ENCODE measurements around the gene PPFIA2.

Gene PPFIA2

DNA sequence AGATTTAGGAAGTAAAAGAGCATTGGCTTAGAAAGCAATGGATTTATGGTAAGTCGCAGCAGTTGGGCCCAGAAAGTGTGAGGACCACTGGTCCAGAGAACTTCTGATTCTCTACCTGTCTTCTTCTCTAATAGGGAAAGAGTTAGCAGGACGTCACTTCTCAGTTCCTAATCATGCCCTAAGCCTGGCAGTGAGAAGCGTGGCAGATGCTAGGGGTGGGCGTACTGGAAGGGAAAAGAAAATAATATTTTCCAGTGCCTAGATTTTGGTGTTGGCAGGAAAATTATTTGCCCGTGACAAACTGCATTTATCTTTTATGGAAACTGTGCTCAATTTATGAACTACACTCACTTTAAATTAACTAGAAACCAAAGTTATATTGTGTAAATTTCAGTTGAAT lies 212.3 kb downstream of the PPFIA2 start:
- no peak for DNase-seq (ENCODE audit: low read depth in 2 of 2)

DNA sequence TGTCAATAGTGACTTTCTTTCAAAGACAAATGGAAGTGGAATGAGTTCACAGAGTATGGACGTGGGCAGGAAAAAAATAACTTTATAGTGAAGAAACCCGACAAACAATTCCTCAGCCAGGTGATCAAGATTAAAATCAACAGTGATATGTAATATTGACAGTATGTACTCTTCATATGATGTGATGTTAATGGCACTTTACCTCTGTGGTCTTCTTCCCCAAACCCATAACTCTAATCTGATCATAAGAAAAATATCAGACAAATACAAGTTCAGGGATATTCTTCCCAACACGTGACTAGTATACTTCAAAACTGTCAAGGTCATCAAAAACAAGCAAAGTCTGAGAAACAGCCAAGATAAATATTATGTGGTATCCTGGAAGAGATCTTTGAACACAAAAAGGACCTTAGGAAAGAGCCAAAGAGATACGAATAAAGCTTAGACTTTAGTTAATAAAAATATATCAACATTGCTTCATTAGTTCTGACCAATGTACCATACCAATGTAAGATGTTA lies 215.5 kb downstream of the PPFIA2 start:
- no peak for DNase-seq (ENCODE audit: low read depth in 2 of 2)

DNA sequence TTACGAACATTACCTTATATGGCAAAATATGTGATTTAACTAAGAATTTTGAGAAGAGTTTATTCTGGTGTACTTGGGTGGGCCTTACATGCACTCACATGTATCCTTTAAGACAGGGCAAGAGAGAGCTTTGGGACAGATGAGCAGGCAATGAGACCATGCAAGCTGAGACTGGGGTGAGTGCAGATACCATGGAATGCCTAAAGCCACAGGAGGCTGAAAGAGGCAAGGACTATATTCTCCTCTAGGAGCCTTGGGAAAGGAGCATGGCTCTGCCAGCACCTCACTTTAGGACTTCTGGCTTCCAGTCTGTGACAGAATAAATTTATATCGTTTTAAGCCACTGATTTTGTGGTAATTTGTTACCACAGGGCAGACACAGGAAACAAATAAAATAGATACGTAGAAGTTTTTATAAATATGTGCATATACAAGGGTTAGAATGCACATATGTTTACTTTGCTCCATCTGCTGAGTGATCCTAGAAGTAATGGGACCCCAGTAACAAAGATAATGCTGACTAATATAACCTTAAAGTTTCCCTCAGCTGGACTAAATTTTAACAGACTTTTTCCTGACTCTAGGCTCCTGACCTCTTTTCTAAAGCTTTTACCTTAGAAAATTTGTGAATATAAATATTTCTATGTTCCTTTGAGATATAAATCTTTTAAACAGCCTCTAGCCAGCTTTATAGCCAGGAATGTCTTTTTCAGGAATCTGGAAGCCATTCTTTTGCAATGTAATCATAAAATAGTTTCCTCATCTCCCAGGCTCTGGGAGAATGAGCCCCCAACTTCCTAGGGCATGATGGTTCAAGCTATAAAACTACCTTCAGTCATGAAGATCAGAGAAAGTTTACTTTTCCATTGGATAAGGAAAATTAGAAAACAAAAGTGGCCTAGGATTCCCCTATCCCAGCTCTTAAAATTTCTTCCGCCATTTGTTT lies 216.8 kb downstream of the PPFIA2 start:
- DNase-seq (ENCODE audit: low read depth in 2 of 2): no peak

DNA sequence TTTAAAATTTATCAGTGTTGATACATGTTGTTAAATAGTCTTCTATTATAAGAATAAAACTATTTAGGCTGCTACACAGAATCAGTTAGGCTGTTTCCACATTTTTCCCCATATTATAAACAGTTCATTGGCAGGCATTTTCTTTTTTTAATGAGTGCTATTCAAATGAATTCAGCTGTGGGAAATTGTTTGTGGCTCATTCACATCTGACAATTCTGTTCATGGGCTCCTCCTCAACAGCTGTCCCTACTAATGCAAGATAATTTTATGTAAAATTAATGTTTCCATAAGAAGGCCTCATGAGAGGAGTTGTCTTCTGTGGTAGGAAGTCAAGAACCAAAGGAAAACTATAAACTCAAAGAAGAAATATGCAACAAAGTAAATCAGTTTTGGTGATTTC lies 218.0 kb downstream of the PPFIA2 start:
- DNase-seq (ENCODE audit: low read depth in 2 of 2): no peak

DNA sequence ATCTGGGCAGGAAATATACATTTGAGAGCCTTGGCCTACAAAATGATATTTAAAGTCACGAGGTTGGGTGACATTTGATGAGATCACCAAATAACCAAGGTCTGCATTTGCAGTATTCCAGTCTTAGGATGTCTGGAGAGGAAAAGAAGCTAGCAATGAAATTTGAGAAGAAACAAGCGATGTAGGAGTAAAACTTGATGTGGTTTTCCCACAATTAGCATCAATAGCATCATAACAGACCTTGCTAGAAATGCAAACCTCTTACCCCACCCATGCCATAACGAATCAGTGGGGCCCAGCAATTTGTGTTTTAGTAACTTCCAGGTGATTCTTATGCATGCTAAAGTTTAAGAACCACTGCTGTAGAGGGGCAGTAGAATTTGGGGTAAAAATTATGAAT lies 219.9 kb downstream of the PPFIA2 start:
- no peak for DNase-seq (ENCODE audit: low read depth in 2 of 2)

DNA sequence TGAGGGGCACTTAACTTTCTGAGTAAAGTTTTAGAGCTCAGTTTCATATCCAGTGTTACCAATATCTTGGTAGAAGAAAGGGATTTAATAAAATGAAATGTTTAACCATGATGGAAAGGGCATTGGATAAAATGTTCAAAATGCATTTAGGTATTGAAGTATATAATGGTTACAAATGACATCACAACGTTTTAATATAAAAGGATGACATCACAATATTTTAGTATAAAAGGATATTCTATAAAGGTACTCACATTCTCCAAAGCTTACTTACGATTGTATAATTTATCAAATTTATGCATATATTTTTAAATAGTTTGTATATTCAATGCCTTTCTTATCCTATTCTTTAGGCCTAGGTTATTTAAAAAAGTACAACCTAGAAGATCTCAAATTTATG lies 226.1 kb downstream of the PPFIA2 start:
- DNase-seq (ENCODE audit: low read depth in 2 of 2): no peak

DNA sequence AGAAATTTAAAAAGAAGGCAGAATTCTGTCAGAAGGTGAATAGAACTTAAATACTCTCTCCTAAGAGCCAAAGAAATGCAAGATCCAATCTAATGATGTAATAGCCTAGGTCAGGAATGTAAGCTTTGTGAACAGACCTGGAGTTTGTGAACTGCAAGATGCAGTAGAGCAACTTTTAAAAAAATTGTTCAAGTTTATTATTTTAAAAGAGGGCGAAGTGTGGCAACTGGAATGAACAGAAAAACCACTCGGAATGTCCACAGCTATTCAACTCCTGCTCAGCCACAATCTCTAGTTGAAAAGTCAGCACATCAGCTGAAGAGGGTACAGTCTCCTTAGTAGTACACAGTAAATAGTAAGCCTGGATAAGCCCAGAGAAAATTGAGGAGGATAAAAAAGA lies 228.8 kb downstream of the PPFIA2 start:
- no peak for DNase-seq (ENCODE audit: low read depth in 2 of 2)

DNA sequence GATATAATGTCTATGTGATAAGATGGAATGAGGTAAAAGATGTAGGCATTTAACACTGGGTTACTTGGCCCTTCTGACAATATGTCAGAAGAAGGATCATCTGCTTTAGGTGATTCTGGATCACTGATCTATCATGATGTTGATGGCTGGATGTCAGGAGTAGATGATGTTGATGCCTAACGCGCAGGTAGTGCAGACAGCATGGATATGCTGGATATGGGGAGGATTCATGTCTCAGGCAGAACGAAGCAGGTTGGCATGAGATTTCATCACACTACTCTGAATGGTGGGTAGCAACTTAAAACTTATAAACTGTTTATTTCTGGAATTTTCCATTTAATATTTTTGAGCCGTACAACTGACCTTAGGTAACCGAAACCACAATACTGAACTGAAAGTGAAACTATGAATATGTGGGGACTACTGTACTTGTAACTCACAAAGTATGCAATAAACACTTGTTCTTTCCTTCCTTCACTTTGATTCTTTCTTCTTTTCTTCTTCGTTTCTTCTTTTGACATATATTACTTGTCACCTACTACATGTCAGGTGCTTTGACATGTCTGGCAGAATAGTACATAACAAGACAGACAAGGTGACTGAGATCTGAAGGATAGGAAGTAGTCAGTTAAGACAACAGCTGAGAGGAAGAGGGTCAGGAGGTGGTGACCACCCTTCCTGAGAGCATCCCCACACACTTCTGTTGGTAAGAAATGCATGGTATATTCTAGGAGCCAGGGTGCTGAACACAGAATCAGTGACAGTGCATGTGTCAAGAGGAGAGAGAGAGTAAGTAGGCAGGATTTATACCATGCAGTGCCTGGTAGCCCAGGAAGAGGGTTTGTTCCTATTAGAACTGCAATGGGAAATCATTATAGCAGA lies 238.8 kb downstream of the PPFIA2 start:
- DNase-seq (ENCODE audit: low read depth in 2 of 2): no peak

DNA sequence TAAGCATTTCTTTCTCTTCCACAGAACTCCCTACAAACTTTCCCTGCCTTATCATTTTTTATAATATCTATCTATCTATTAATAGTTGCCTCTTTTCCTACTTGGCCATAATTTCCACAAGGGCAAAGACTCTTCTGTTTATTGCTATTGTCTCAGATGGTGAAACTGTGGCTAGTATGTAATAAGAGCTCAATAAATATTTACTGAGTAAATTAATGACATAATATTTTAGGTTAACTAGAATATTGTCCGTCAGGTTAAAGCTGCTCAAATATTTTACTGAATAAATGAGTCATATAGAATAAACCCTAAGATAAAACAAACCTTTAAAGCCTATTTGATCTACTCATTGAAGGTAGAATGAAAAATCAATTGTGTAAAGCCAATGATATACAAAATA lies 240.5 kb downstream of the PPFIA2 start:
- DNase-seq (ENCODE audit: low read depth in 2 of 2): no peak

DNA sequence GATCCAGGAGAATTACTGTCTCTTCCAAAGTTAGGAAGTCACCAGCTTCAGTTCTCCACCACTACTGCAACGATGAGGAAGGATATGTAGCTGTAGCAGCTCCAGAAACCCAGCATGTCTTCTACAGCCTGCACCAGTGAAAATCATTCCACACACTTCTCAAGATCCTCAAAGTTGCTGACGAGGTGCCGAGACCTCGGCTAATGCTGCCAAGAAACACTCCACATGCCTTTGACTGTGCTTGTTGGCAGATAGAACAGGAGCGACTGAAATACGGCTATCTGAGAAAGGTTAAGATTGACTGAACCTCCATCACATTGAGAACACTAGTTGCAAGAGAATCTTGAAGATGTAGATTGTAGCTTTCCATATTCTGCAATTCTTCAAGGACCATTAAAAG lies 241.9 kb downstream of the PPFIA2 start:
- no peak for DNase-seq (ENCODE audit: low read depth in 2 of 2)

DNA sequence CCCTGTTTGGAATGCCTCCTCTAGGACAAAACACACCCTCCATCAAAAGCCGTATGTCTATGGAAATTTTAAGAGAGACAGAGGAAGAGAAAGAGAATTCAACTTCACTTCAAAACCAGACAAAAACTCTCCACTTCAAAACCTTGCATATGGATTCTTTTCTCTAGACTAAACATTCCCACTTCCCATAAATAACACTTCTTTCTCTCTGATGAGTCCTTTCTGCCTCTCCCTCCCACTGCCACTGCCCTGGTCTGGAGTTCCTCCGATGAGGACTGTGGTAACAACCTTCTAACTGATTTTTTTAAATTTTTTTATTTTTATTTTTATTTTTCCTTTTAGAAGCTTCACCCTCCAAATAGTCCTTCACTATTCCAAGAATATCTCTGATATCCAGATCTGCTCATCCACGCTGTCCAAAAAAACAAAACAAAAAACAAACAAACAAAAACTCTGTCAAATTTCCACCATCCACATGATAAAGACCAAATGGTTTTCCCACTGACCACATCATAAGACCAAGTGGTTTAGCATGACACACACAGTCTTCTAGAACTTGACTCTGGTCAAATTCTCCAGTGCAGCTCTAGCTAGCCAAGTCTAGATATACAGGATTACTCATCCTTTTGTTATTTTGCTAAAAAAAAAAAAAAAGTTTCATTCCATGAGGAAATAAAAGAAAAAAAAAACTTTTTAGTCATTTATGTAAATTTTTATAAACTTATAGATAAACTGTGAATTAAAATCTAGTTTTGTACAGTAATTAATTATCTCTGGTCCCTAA lies 256.0 kb downstream of the PPFIA2 start:
- no peak for DNase-seq (ENCODE audit: low read depth in 2 of 2)

DNA sequence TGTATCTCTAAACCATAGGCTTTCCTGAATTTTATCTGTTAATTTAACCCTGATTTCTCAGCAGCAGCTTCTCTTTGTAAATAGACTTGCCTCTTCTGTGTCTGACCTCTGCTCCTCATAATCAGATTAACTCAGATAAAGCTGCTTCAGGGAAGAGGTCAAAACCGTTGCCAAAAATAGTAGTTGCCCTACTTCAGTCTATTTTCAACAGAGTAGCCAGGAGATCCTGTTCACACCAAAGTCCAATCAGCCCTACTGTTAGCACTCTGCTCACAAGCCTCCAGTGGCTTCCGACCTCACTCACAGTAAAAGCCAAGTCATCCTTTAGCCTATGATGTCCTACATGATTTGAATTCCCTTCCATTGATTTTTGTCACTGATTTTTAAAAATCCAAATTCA lies 258.4 kb downstream of the PPFIA2 start:
- no peak for DNase-seq (ENCODE audit: low read depth in 2 of 2)

DNA sequence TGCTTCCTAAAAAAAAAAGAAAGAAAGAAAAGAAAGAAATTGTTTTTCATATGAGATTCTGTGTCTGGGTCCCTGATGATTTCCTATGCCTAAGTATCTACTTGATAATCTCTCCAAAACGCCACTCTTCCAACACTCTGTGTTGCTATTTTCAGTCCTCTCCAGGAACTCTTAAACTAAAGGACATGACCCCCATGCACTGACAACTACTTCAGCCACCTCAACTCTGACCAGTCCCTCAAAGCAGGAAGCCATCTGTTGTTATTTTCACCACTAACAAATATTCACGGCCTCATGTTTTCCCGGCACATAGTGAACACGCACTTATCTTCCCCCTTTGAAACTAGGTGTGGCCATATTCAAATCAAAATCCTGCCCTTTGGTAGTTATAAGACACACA lies 259.3 kb downstream of the PPFIA2 start:
- DNase-seq (ENCODE audit: low read depth in 2 of 2): no peak

DNA sequence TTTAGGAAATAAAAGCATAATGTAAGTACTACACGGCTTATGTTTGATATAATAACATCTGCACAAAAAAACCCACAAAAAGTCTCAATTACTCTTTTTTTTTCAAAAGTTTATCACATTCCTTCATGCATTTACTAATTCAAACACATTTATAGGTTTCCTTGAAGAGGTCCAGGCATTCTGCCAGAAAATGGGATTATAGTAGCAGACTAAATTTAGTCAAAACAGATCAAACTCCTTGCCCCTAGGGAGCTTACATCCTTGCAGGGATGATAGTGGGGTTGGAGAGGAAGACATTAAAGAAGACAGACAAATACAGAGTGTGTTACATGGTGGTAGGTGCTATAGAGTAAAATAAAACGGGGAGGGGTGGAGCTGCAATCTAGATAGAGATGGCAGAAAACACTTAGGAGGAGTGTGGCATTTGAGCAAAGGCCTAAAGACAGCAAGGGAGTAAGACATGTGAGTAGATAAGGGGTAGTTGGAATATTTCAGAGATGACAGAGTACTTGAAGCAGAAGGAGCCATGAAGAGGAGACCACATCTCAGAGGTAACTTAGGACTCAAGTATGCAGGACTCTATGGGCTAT lies 266.9 kb downstream of the PPFIA2 start:
- no peak for DNase-seq (ENCODE audit: low read depth in 2 of 2)

DNA sequence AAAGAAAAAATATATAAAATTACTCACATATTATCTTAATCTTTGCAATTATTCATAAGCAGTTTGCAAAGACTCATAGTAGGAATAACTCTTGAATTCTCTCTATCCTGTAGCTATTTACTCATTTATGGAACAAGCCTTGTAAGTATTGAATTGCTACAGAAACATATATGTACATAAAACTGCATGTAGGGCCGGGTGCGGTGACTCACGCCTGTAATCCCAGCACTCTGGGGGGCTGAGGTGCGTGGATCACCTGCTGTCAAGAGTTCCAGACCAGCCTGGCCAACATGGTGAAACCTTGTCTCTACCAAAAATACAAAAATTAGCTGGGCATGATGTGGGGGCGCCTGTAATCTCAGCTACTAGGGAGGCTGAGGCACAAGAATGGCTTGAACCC lies 286.2 kb downstream of the PPFIA2 start:
- DNase-seq (ENCODE audit: low read depth in 2 of 2): no peak

DNA sequence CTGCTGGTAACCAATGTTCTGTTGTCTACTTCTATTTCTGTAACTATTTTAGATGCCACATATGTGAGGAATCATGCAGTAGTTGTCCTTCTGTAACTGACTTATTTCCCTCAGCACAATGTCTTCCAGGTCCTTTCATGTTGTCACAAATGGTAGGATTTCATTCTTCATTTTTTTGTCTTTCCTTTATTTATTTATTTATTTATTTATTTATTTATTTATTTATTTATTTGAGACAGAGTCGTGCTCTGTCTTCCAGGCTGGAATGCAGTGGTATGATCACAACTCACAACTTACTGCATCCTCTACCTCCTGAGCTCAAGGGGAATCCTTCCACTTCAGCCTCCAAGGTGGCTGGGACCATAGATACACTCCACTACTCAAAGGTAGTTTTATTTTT lies 288.2 kb downstream of the PPFIA2 start:
- no peak for DNase-seq (ENCODE audit: low read depth in 2 of 2)

DNA sequence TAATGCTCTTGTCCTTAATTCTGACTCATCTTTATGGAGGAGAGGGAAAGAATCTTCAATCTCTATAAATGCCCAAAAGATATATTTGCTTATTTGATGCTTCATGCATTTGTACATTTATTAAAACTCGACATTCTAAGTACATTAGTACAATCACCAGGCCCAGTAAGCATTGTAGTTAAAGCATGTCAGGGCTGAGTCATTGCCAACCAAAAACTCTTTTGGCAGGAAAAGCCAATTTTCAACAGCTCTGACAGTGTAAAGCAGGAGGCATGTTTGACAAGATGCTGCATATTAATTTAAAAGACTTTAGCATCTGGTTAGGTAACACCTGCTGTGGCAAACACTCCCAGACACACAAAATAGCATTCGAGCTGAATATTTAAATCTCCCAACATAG lies 290.9 kb downstream of the PPFIA2 start:
- DNase-seq (ENCODE audit: low read depth in 2 of 2): no peak

DNA sequence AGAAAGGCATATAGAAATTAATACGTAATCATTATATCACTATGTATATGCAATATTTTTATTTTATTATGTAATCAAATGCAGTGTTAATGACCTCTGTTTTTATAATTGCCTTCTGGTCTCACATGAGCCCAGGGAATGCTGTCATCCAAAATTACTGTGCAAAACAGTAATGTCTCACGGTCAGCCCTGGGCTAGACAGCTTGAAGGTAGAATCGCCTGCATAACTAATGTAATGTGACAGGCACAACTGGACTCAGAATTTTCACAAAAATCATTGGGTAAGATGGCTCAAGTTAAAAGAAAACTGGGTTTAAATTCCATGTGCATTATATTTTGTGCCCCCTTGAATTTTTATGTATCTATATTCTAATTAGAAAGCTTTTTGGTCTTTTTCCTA lies 293.3 kb downstream of the PPFIA2 start:
- DNase-seq (ENCODE audit: low read depth in 2 of 2): no peak

DNA sequence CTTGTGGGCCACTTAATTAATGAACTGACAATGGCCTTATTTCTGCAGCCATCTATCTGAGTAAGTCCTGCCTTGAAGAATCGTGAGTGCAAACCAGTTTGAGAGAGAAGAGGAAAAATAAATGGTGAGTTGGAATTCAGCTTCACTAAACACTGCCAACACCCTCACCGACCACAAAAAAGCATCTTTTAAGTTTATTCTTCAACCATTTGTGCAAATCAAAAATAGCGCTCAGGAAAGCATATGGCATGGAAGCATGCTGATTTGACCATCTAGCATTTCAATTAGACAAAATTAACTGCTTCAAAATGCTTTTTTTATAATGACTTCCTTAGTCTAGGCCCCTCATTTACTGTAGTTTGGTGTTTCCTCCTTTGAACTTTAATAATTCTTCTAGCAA lies 294.0 kb downstream of the PPFIA2 start:
- DNase-seq (ENCODE audit: low read depth in 2 of 2): no peak

DNA sequence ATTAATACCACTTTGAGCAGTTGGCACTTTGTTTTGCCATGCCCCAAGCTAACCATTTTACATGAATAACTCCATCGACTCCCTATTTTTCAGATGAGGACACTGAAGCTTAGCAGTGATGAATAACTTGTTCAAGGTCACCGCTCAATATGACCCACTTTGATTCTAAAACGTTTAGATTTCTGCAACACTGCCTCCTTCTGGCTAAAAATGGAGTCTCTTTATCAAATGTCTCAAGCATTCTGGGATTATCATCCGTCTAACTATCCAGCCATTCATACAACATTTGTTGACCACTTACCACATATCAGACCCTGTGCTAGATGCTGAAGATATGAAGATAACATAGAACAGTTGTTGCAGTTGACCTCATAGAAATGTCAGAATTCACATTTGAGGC lies 298.0 kb downstream of the PPFIA2 start:
- no peak for DNase-seq (ENCODE audit: low read depth in 2 of 2)

DNA sequence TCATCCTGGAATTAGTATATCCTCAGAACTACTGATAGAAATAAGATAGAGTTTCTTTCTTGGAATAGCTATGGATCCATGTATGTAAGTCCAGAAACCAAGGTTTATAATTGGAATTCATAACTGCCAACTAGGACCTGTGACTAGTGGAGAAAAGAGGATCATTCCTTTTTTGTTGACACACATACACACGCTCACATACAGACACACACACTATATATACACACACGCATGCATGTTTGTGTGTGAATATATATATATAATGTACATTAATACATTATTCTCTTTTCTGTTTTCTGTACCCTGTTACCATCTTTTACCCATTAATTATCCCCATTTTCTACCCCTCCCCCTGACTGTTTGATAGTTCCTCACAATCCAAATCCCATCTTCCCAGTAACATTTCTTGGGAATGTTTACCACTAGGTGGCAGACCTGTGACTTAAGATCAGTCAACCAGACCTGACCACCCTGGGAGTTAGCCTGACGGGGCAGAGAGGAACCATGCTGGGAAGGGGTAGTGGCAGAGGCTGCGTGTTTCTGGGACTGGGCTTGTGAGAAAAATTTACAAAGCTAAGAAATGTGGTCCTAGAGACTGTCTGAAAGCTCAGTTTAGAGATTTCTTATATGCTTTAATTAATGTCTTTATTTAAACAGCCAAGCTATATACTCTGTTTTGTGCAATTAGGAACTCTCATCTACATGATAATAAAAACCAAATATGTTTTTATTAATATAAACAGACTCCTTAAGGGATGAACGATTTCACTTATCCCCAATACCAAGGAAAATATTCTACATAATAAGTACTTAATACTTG lies 308.0 kb downstream of the PPFIA2 start:
- DNase-seq (ENCODE audit: low read depth in 2 of 2): no peak

Data from stimulated activated CD4-positive, alpha-beta T cell treated with anti-CD3 and anti-CD28 coated beads, Interleukin-1b, Interleukin-23, amount 100 ng/mL, for 4 hours (primary cell).